Gastrocnemius medialis (tissue), 4 donors: ENCODE measurements around the gene KIF3A. TPM values are rescaled to one million over a fixed set of nuclear protein-coding genes. Genes with fewer than 3 reads are reported as not detected.

Experiments used
- ATAC-seq, 2 donors: fragments of 150-250 bp; one replicate each; pipeline ENCODE4 v1.9.1; 2016
- DNase-seq, 2 donors: peaks; one replicate each; pipeline ENCODE4 v3.0.0-alpha.2; 2019
- H3K27ac ChIP-seq, 4 donors: fragments of 200-600 bp; sonication (generic); 1 replicate in 1 of 4; 2 replicates in 3 of 4; pipeline ENCODE4 v1.5.1; 2016 to 2018; ENCODE audit warnings: mild to moderate bottlenecking in 2 of 4, moderate library complexity in 1 of 4
- H3K27me3 ChIP-seq, 3 donors: fragments of 200-600 bp; sonication (generic) in 2 of 3; 1 replicate in 1 of 3; 2 replicates in 2 of 3; pipeline versions ENCODE4 v1.5.1 to v1.6.0; 2016 to 2019; ENCODE audit warnings: mild to moderate bottlenecking in 1 of 3, moderate library complexity in 1 of 3
- H3K36me3 ChIP-seq, 2 donors: fragments of 200-600 bp; sonication (generic) in 1 of 2; one replicate each; pipeline ENCODE4 v1.5.1; 2017 to 2018
- H3K4me1 ChIP-seq, 2 donors: fragments of 200-600 bp; sonication (generic) in 1 of 2; one replicate each; pipeline ENCODE4 v1.5.1; 2016 to 2017; ENCODE audit warnings: mild to moderate bottlenecking in 2 of 2
- H3K4me3 ChIP-seq, 4 donors: fragments of 200-600 bp; sonication (generic) in 3 of 4; 1 replicate in 1 of 4; 2 replicates in 3 of 4; pipeline ENCODE4 v1.5.1; 2016 to 2019; ENCODE audit warnings: mild to moderate bottlenecking in 2 of 4
- H3K9me3 ChIP-seq, 3 donors: fragments of 200-600 bp; sonication (generic) in 2 of 3; 1 replicate in 1 of 3; 2 replicates in 2 of 3; pipeline ENCODE4 v1.5.1; 2016 to 2019
- POLR2A ChIP-seq, 2 donors: fragments of 450-650 bp; IDR thresholded peaks; one replicate each; pipeline ENCODE4 v1.6.1; 2017; ENCODE audit warnings: antibody characterized with exemption in 2 of 2, mild to moderate bottlenecking in 2 of 2, moderate library complexity in 2 of 2
- in situ Hi-C, 4 donors: fragments of 200-750 bp; cut with MboI; loops; one replicate each; pipeline versions ENCODE4 v1.15.0 to v1.8.0; 2017; ENCODE audit warnings: low sequenced_read_pairs in 4 of 4
- intact Hi-C: fragments of 100-400 bp; cut with DNase I; formaldehyde crosslinking; loops from one replicate; pipeline ENCODE4 v1.15.1; 2023; ENCODE audit warnings: low total_unique reads
- total RNA-seq, 4 donors: library from RNA; depleted of rRNA; stranded (reverse); fragments of >200 nt; gene quantifications; one replicate each; pipeline versions ENCODE4 v1.1.0 to v1.2.3, GENCODE V29; 2016
- TF ChIP-seq, protein P1 (sequence below), 5 experiments: fragments of 450-650 bp in 3 of 5; fragments of 200-600 bp in 2 of 5; sonication (generic) in 2 of 5; IDR thresholded peaks in 4 of 5; conservative IDR thresholded peaks in 1 of 5; 1 replicate in 4 of 5; 2 replicates in 1 of 5; pipeline ENCODE4 v1.5.1; 2016 to 2019; ENCODE audit warnings: antibody characterized with exemption in 5 of 5, mild to moderate bottlenecking in 3 of 5, moderate library complexity in 3 of 5

The KIF3A gene
- total RNA-seq, 4 donors from 2014 or later: 2.5 to 4.2 (median 3.4) TPM

DNA sequence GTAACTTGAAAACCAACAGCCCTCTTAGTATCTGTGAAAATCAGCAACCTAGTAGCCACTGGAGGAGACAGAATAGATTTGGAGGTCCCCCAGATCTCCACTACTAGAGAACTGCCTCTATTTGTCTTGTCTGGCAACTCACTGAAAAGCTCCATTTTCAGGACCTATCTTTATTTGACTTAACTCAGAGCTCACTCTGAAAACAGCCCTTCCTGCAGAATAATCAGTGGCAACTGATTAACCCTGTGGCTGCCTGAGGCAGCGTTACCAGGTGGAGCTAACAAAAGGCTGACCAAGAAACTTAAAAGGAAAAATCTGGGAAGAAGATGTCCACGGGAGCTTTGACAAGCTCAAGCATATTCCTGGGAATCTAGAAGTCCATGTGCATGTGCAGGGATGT is 89.9 kb downstream of the KIF3A start:
- TF ChIP-seq POLR2A (IDR thresholded peaks at IDR 0.05): no peak
- TF ChIP-seq, protein P1, sequence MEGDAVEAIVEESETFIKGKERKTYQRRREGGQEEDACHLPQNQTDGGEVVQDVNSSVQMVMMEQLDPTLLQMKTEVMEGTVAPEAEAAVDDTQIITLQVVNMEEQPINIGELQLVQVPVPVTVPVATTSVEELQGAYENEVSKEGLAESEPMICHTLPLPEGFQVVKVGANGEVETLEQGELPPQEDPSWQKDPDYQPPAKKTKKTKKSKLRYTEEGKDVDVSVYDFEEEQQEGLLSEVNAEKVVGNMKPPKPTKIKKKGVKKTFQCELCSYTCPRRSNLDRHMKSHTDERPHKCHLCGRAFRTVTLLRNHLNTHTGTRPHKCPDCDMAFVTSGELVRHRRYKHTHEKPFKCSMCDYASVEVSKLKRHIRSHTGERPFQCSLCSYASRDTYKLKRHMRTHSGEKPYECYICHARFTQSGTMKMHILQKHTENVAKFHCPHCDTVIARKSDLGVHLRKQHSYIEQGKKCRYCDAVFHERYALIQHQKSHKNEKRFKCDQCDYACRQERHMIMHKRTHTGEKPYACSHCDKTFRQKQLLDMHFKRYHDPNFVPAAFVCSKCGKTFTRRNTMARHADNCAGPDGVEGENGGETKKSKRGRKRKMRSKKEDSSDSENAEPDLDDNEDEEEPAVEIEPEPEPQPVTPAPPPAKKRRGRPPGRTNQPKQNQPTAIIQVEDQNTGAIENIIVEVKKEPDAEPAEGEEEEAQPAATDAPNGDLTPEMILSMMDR (IDR thresholded peaks at IDR 0.05 in 4 of 5, conservative IDR thresholded peaks at IDR 0.05 in 1 of 5): no peak
- Histone ChIP-seq H3K4me1 (no peaks in the 10 kb centered on the region), H3K27me3 (no peaks in the 10 kb centered on the region), H3K36me3 (peaks cover 0 to 9% of the 10 kb centered on the region in 2 donors), H3K9me3 (no peaks in the 10 kb centered on the region), H3K27ac (no peak overlapping the region), H3K4me3 (no peak overlapping the region)
- in situ Hi-C loops: no loop called here
- intact Hi-C loops: no loop called here
- ATAC-seq (no peak), DNase-seq (no peak)

DNA sequence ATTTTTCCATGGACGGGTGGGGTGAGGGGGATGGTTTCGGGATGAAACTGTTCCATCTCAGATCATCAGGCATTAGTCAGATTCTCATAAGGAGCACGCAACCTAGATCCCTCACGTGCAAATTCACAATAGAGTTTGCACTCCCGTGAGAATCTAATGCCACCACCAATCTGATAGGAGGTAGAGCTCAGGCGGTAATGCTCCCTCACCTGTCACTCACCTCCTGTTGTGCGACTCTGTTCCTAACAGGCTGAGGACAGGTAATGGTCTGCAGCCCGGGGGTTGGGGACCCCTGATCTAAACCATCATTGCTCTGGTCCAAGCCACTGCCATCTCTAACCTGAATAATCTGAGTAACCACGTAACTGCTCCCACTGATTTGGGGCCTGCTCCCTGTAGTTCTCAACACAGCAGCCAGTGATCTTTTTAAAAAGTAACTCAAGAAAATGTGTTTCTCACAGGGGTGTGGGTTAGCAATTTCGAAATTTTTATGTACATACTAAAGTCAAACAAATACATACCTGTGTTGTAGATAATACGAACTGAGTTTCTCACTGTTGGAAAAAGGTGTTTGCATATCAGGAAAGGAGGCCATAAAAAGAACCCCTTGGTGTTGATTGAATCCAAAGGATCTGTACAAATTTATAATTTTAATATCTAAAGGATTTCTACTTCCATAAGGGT is 90.6 kb downstream of the KIF3A start:
- DNase-seq (no peak), ATAC-seq (no peak)
- no peak overlapping the region for H3K27ac ChIP-seq
- intact Hi-C loops (no loop called here), in situ Hi-C loops (no loop called here)
- H3K27me3 ChIP-seq: no peaks in the 10 kb centered on the region
- no peaks in the 10 kb centered on the region for H3K4me1 ChIP-seq
- no peak for TF ChIP-seq POLR2A (IDR thresholded peaks at IDR 0.05)
- TF ChIP-seq, protein P1 (IDR thresholded peaks at IDR 0.05 in 4 of 5, conservative IDR thresholded peaks at IDR 0.05 in 1 of 5): no peak
- no peak overlapping the region for H3K4me3 ChIP-seq
- H3K36me3 ChIP-seq: peaks cover 0 to 15% of the 10 kb centered on the region in 2 donors
- H3K9me3 ChIP-seq: no peaks in the 10 kb centered on the region

- intact Hi-C loops (loop anchor here (5.0 kb wide), 1 partner anchor 187 kb away; no protein-coding TSS in a partner anchor), in situ Hi-C loops (no loop called here)
- Histone ChIP-seq H3K4me1 (no peaks in the 10 kb centered on the region), H3K27me3 (no peaks in the 10 kb centered on the region), H3K9me3 (no peaks in the 10 kb centered on the region), H3K4me3 (no peak overlapping the region), H3K36me3 (peaks cover 0 to 40% of the 10 kb centered on the region in 2 donors), H3K27ac (no peak overlapping the region)
- DNase-seq: no peak
- ATAC-seq: no peak
- TF ChIP-seq, protein P1 (IDR thresholded peaks at IDR 0.05 in 4 of 5, conservative IDR thresholded peaks at IDR 0.05 in 1 of 5): no peak
- no peak for TF ChIP-seq POLR2A (IDR thresholded peaks at IDR 0.05)
Measured at GRCh38 chr5:132644177-132644576, 93.2 kb downstream of the KIF3A start.

Other genes starting within 250 kb of the KIF3A start
- 10 to 100 TPM in 1 of 4 donors, 1 to 10 TPM in 3; 5.5 to 20.6 (median 8.4) TPM for gene IRF1, start 246.8 kb downstream of the KIF3A start, total RNA-seq
- not detected for gene IL5, start 194.0 kb downstream of the KIF3A start, total RNA-seq
- gene RAD50, start 180.6 kb downstream of the KIF3A start, total RNA-seq: 10 to 100 TPM; 18.9 to 29.1 (median 22.0) TPM
- gene IL13, start 79.4 kb downstream of the KIF3A start, total RNA-seq: not detected
- not detected for gene IL4, start 63.6 kb downstream of the KIF3A start, total RNA-seq
- gene CCNI2, start 9.9 kb upstream of the KIF3A start, total RNA-seq: not detected
- gene SEPTIN8, start 39.7 kb upstream of the KIF3A start, total RNA-seq: 1 to 10 TPM; 5.2 to 7.9 (median 6.8) TPM
- gene SOWAHA, start 75.8 kb upstream of the KIF3A start, total RNA-seq: under 1 TPM in 1 of 4 donors, not detected in 3; 0.27 TPM
- 1 to 10 TPM in 3 of 4 donors, under 1 TPM in 1; 0.61 to 6.0 (median 2.0) TPM for gene SHROOM1, start 93.1 kb upstream of the KIF3A start, total RNA-seq
- gene GDF9, start 128.9 kb upstream of the KIF3A start, total RNA-seq: 1 to 10 TPM in 1 of 4 donors, under 1 TPM in 2, not detected in 1; 0.13 to 2.5 (median 0.46) TPM
- gene UQCRQ, start 129.1 kb upstream of the KIF3A start, total RNA-seq: 100 to 1,000 TPM; 273 to 566 (median 326) TPM
- gene LEAP2, start 136.1 kb upstream of the KIF3A start, total RNA-seq: 1 to 10 TPM in 2 of 4 donors, under 1 TPM in 2; 0.52 to 3.3 (median 0.88) TPM
- gene AFF4, start 226.1 kb upstream of the KIF3A start, total RNA-seq: 100 to 1,000 TPM in 1 of 4 donors, 10 to 100 TPM in 3; 36.7 to 153 (median 67.5) TPM